ENCODE results near the gene CECR2. TPM values are rescaled to one million over a fixed set of nuclear protein-coding genes. Genes with fewer than 3 reads are reported as not detected.

The CECR2 gene
- total and polyA plus RNA-seq, 10 of the 15 experiments (the other 5 are each of a cell fraction or from before 2014, with no cell fraction given), result 0.01 to 0.08 (median 0.01) TPM; not detected in 7

- TF ChIP-seq ATF3 (IDR thresholded peaks at IDR 0.05; ENCODE audit: borderline replicate concordance, extremely low read depth, low read depth, low read length) (no peak), HCFC1 (IDR thresholded peaks at IDR 0.05; ENCODE audit: low read length) (no peak), POLR2A (IDR thresholded peaks at IDR 0.05; ENCODE audit: low read depth, low read length) (no peak), NFXL1 (IDR thresholded peaks at IDR 0.05; ENCODE audit: borderline replicate concordance) (no peak), NBN (IDR thresholded peaks at IDR 0.05) (no peak), BCL3 (IDR thresholded peaks at IDR 0.05; ENCODE audit: borderline replicate concordance, insufficient read depth, low read depth, low read length, poor library complexity, severe bottlenecking) (no peak), MTA3 (IDR thresholded peaks at IDR 0.05; ENCODE audit: borderline replicate concordance, low read length) (no peak), USF2 (IDR thresholded peaks at IDR 0.05; ENCODE audit: borderline replicate concordance, low read depth, low read length) (no peak), NR2C2 (IDR thresholded peaks at IDR 0.05; ENCODE audit: borderline replicate concordance, control insufficient read depth, insufficient read length, low read depth) (no peak), ZZZ3 (IDR thresholded peaks at IDR 0.05; ENCODE audit: control insufficient read depth, insufficient read length, low read depth) (no peak), E2F8 (IDR thresholded peaks at IDR 0.05; ENCODE audit: low read depth, partially characterized antibody) (no peak), CUX1 (IDR thresholded peaks at IDR 0.05; ENCODE audit: insufficient replicate concordance, low read depth, low read length) (no peak)
- ATAC-seq (no peak), DNase-seq (ENCODE audit: low read depth, low spot score) (no peak), FAIRE-seq (no peak)
- in situ Hi-C loops (cut with MboI) (no loop called here), intact Hi-C loops (cut with micrococcal nuclease; ENCODE audit: unreplicated experiment) (no loop called here)
- H3K9me3 ChIP-seq (replicated peaks; ENCODE audit: control insufficient read depth, insufficient read depth, low read length), result no peaks in the 10 kb centered on the region
- CTCF ChIA-PET, result no interaction called here
- H3K27me3 ChIP-seq (replicated peaks in 1 of 2; ENCODE audit: control insufficient read depth in 2 of 2, insufficient read depth in 2 of 2, low read length in 1 of 2), result no peaks in the 10 kb centered on the region
- no peak overlapping the region for H2AFZ ChIP-seq (ENCODE audit: control insufficient read depth, low read depth, low read length)
- no peak overlapping the region for H3K27ac ChIP-seq (ENCODE audit: control insufficient read depth, insufficient read depth)
- no peak overlapping the region for H3K9ac ChIP-seq (ENCODE audit: control insufficient read depth, insufficient read depth, low read length)
- POLR2A ChIA-PET, result interaction anchor here (0.6 kb wide), 1 partner anchor 398 kb away, joined by 4 read pairs; no protein-coding TSS in a partner anchor
- H4K20me1 ChIP-seq (ENCODE audit: control insufficient read depth, insufficient read depth), result no peaks in the 10 kb centered on the region
- no peaks in the 10 kb centered on the region for H3K4me1 ChIP-seq (ENCODE audit: control insufficient read depth, insufficient read depth, low read length)
- no TSS peak for BruUV-seq (replicated peaks)
- H3K4me3 ChIP-seq, result no peak overlapping the region
- RAD21 ChIA-PET (ENCODE audit: unreplicated experiment), result no interaction called here
- SMC1A ChIA-PET (ENCODE audit: uncharacterized antibody, unreplicated experiment), result no interaction called here
- no peaks in the 10 kb centered on the region for H3K36me3 ChIP-seq (ENCODE audit: control insufficient read depth in 2 of 2, insufficient read depth in 2 of 2, low read length in 1 of 2)
- no peak overlapping the region for H3K4me2 ChIP-seq (ENCODE audit: control insufficient read depth, insufficient read depth)
- WGBS (ENCODE audit: insufficient coverage, insufficient replicate concordance, low lambda C conversion rate, missing lambda C conversion rate), result 20% methylated on average over 7 of the region's 7 CpGs
- H3K79me2 ChIP-seq (ENCODE audit: control insufficient read depth, insufficient read depth, low read length), result no peaks in the 10 kb centered on the region
Measured at GRCh38 chr22:17552737-17553136, 183.5 kb downstream of the CECR2 start.
